SK-N-SH treated with all-trans-retinoic acid at 6 μM for 48 hours (cell line): ENCODE measurements around the gene LMF1.
"Not testable (repeated sequence)": the region's sequence is repeated elsewhere in the genome, so short reads cannot be mapped to it uniquely, and the experiment has no call there.

Experiments
- ATAC-seq: fragments of 200-7000 bp; cut with Tn5 transposase; 3 replicates; pipeline ENCODE4 v1.9.1; 2020; ENCODE audit warnings: mild to moderate bottlenecking, moderate library complexity
- ARNTL ChIP-seq: fragments of 450-650 bp; formaldehyde crosslinking; IDR thresholded peaks from 2 replicates; pipeline ENCODE4 v1.5.0; 2020; ENCODE audit warnings: low read depth, mild to moderate bottlenecking, moderate library complexity, borderline replicate concordance
- BACH2 ChIP-seq: fragments of 250-450 bp; sonication (Bioruptor Pico); IDR thresholded peaks from 2 replicates; pipeline ENCODE4 v1.9.0; 2021; ENCODE audit warnings: mild to moderate bottlenecking, borderline replicate concordance
- CREB5 ChIP-seq: fragments of 250-450 bp; sonication (Bioruptor Pico); IDR thresholded peaks from 2 replicates; pipeline ENCODE4 v1.5.1; 2020; ENCODE audit warnings: low read depth, mild to moderate bottlenecking, moderate library complexity
- CSDC2 ChIP-seq: fragments of 250-450 bp; sonication (Bioruptor Pico); IDR thresholded peaks from 2 replicates; pipeline ENCODE4 v1.5.0; 2020; ENCODE audit warnings: mild to moderate bottlenecking, moderate library complexity
- CSRNP3 ChIP-seq: fragments of 250-450 bp; sonication (Bioruptor Pico); IDR thresholded peaks from 2 replicates; pipeline ENCODE4 v1.5.1; 2021; ENCODE audit warnings: mild to moderate bottlenecking, moderate library complexity
- ESRRG ChIP-seq: fragments of 250-450 bp; sonication (Bioruptor Pico); IDR thresholded peaks from 2 replicates; pipeline ENCODE4 v1.6.1; 2021; ENCODE audit warnings: mild to moderate bottlenecking
- GLIS3 ChIP-seq: fragments of 250-450 bp; sonication (Bioruptor Pico); IDR thresholded peaks from 2 replicates; pipeline ENCODE4 v1.5.0; 2020; ENCODE audit warnings: mild to moderate bottlenecking, moderate library complexity
- ISL1 ChIP-seq: fragments of 250-450 bp; sonication (Bioruptor Pico); IDR thresholded peaks from 2 replicates; pipeline ENCODE4 v2.1.2; 2022; ENCODE audit warnings: mild to moderate bottlenecking, moderate library complexity
- OSR1 ChIP-seq: fragments of 250-450 bp; sonication (Bioruptor Pico); IDR thresholded peaks from 2 replicates; pipeline ENCODE4 v1.8.0; 2022; ENCODE audit warnings: moderate library complexity, mild to moderate bottlenecking, inconsistent platforms
- POU6F1 ChIP-seq: fragments of 250-450 bp; sonication (Bioruptor Pico); IDR thresholded peaks from 2 replicates; pipeline ENCODE4 v1.8.0; 2021; ENCODE audit warnings: low read depth, mild to moderate bottlenecking, moderate library complexity, borderline replicate concordance
- PPARA ChIP-seq: fragments of 250-450 bp; sonication (Bioruptor Pico); IDR thresholded peaks from 2 replicates; pipeline ENCODE4 v1.5.0; 2020; ENCODE audit warnings: mild to moderate bottlenecking, borderline replicate concordance
- RARB ChIP-seq: fragments of 250-450 bp; sonication (Bioruptor Pico); IDR thresholded peaks from 2 replicates; pipeline ENCODE4 v1.8.0; 2021; ENCODE audit warnings: mild to moderate bottlenecking, moderate library complexity
- TCF4 ChIP-seq: fragments of 250-450 bp; sonication (Bioruptor Pico); IDR thresholded peaks from 2 replicates; pipeline ENCODE4 v1.8.0; 2021; ENCODE audit warnings: mild to moderate bottlenecking, moderate library complexity, borderline replicate concordance
- TOX ChIP-seq: fragments of 250-450 bp; sonication (Bioruptor Pico); IDR thresholded peaks from 2 replicates; pipeline ENCODE4 v1.8.0; 2021; ENCODE audit warnings: mild to moderate bottlenecking, moderate library complexity, borderline replicate concordance
- ZNF565 ChIP-seq: fragments of 450-650 bp; formaldehyde crosslinking; conservative IDR thresholded peaks from 2 replicates; pipeline ENCODE4 v1.5.0; 2020; ENCODE audit warnings: low read depth, mild to moderate bottlenecking, moderate library complexity
- ZNF70 ChIP-seq: fragments of 450-650 bp; formaldehyde crosslinking; IDR thresholded peaks from 2 replicates; pipeline ENCODE4 v1.5.0; 2020; ENCODE audit warnings: mild to moderate bottlenecking, moderate library complexity
- TF ChIP-seq, protein P1 (sequence below): fragments of 250-450 bp; sonication (Bioruptor Pico); IDR thresholded peaks from 2 replicates; pipeline ENCODE4 v1.5.0; 2020; ENCODE audit warnings: mild to moderate bottlenecking, moderate library complexity

The LMF1 gene

GRCh38 chr16:866252-866896, 104.4 kb downstream of the LMF1 start (continued):
- no peak for TF ChIP-seq CREB5 (CRISPR knock-in tag)
- no peak for TF ChIP-seq CSDC2 (CRISPR knock-in tag)
- TF ChIP-seq OSR1 (CRISPR knock-in tag) = no peak
- TF ChIP-seq TOX = no peak
- TF ChIP-seq ESRRG (CRISPR knock-in tag) = no peak
- TF ChIP-seq, all 23 proteins: peak for 0

- ATAC-seq = no peak
- no peak for TF ChIP-seq CSRNP3 (CRISPR knock-in tag)
- TF ChIP-seq POU6F1 (CRISPR knock-in tag) = no peak
- TF ChIP-seq, all 23 proteins: peak for 0
These were observed 105.8 kb downstream of the LMF1 start for GRCh38 chr16:865026-865425.

DNA sequence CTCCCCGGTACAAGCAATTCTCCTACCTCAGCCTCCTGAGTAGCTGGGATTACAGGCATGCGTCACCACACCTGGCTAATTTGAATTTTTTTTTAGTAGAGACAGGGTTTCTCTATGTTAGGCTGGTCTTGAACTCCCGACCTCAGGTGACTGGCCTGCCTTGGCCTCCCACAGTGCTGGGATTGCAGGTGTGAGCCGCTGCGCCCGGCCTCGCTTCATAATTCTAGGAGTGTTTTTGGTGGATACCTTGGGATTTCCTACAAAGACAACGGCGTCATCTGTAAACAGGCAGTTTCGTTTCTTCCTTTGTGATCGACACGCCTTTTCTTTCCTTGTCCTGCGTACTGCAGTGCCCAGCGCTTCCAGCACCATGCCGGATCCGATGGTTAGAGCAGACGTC, 109.3 kb downstream of the LMF1 start:
- no peak for ATAC-seq
- no peak for TF ChIP-seq TOX
- no peak for TF ChIP-seq CSRNP3 (CRISPR knock-in tag)
- no peak for TF ChIP-seq ISL1
- TF ChIP-seq, protein P1, sequence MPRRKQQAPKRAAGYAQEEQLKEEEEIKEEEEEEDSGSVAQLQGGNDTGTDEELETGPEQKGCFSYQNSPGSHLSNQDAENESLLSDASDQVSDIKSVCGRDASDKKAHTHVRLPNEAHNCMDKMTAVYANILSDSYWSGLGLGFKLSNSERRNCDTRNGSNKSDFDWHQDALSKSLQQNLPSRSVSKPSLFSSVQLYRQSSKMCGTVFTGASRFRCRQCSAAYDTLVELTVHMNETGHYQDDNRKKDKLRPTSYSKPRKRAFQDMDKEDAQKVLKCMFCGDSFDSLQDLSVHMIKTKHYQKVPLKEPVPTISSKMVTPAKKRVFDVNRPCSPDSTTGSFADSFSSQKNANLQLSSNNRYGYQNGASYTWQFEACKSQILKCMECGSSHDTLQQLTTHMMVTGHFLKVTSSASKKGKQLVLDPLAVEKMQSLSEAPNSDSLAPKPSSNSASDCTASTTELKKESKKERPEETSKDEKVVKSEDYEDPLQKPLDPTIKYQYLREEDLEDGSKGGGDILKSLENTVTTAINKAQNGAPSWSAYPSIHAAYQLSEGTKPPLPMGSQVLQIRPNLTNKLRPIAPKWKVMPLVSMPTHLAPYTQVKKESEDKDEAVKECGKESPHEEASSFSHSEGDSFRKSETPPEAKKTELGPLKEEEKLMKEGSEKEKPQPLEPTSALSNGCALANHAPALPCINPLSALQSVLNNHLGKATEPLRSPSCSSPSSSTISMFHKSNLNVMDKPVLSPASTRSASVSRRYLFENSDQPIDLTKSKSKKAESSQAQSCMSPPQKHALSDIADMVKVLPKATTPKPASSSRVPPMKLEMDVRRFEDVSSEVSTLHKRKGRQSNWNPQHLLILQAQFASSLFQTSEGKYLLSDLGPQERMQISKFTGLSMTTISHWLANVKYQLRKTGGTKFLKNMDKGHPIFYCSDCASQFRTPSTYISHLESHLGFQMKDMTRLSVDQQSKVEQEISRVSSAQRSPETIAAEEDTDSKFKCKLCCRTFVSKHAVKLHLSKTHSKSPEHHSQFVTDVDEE (CRISPR knock-in tag) = no peak
- TF ChIP-seq ARNTL (CRISPR knock-in tag) = no peak
- no peak for TF ChIP-seq TCF4 (CRISPR knock-in tag)
- TF ChIP-seq ZNF70 (CRISPR knock-in tag) = no peak
- no peak for TF ChIP-seq CSDC2 (CRISPR knock-in tag)
- TF ChIP-seq ZNF565 (CRISPR knock-in tag) = no peak
- no peak for TF ChIP-seq POU6F1 (CRISPR knock-in tag)
- TF ChIP-seq, all 23 proteins: peak for 0

DNA sequence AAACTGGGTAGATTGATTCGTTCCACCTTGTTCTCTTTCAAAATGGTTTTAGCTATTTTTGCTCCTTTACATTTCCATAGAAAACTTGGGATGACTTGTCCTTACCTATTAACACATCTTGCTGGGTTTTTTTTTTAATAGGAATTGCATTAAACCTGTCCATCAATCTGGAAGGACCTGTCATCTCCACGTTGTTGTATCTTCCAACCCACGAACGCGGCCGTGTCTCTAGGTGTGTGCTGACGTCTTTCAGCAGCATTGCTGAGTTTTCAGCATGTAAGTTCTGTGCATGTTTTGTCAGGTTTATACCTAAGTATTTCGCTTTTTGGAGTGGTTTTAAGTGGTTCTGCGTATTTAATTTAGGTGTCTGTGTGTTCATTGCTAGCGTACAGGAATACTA, 109.9 kb downstream of the LMF1 start:
- no peak for TF ChIP-seq BACH2 (CRISPR knock-in tag)
- TF ChIP-seq ESRRG (CRISPR knock-in tag) = no peak
- TF ChIP-seq RARB (CRISPR knock-in tag) = no peak
- TF ChIP-seq ZNF70 (CRISPR knock-in tag) = no peak
- TF ChIP-seq GLIS3 (CRISPR knock-in tag) = no peak
- TF ChIP-seq PPARA (CRISPR knock-in tag) = no peak
- no peak for ATAC-seq

DNA sequence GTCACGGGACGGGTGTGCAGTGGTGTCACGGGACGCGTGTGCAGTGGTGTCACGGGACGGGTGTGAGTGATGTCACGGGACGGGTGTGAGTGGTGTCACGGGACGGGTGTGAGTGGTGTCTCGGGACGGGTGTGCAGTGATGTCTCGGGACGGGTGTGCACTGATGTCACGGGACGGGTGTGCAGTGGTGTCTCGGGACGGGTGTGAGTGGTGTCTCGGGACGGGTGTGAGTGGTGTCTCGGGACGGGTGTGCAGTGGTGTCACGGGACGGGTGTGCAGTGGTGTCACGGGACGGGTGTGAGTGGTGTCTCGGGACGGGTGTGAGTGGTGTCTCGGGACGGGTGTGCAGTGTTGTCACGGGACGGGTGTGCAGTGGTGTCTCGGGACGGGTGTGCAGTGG, 111.8 kb downstream of the LMF1 start:
- ATAC-seq = not testable (repeated sequence)

GRCh38 chr16:858441-858840, 112.3 kb downstream of the LMF1 start:
- not testable (repeated sequence) for ATAC-seq
